ENCODE results near the gene ESPNL.
"Not testable (repeated sequence)": the region's sequence is repeated elsewhere in the genome, so short reads cannot be mapped to it uniquely, and the experiment has no call there.

Gene ESPNL

DNA sequence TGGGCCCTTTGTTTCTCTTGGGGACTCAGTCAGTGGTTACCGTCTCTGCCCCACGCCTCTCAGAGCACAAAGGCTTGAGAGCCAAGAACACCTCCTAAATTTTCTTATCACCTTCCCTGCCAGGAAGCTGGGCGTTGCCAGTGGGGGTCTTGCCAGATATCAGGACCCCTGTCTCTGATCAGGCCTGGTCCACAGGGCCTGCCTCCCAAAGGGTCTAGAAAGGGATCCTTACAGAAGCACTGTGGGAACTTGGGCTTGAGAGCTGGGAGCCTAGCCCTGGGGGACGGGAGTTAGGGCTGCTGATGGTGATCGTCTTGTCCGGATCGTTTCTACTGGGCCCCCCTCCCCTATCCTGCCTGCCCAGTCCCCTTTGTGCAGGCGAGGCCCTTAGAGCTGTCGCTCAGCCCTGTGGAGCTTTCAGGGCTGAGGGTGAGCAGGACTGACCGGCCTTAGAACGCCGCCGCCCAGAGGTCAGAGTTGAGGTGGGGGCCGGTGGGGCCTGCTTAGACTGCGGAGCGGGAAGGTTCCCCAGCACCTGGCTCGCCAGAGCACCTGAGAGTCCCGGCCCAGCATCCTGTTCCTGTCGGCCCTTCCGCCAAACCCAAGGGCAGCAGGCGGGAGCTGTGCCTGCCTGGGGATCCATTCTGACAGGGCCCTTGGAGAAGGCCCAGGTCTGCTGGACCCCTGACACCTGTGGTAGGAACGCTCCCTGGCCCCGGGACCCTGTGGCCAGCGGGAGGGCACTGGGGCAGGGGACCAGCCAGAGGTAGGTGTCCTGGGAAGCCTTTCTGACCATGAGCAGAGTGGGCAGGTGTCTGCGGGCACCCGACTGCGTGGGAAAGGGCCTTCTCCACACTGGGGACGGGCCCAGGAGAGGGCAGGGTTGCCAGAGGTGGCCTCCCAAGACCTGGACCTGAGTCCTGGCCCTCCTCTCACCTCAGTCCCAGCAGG lies 956 bp downstream of the ESPNL start:
- DNase-seq, result no peak

DNA sequence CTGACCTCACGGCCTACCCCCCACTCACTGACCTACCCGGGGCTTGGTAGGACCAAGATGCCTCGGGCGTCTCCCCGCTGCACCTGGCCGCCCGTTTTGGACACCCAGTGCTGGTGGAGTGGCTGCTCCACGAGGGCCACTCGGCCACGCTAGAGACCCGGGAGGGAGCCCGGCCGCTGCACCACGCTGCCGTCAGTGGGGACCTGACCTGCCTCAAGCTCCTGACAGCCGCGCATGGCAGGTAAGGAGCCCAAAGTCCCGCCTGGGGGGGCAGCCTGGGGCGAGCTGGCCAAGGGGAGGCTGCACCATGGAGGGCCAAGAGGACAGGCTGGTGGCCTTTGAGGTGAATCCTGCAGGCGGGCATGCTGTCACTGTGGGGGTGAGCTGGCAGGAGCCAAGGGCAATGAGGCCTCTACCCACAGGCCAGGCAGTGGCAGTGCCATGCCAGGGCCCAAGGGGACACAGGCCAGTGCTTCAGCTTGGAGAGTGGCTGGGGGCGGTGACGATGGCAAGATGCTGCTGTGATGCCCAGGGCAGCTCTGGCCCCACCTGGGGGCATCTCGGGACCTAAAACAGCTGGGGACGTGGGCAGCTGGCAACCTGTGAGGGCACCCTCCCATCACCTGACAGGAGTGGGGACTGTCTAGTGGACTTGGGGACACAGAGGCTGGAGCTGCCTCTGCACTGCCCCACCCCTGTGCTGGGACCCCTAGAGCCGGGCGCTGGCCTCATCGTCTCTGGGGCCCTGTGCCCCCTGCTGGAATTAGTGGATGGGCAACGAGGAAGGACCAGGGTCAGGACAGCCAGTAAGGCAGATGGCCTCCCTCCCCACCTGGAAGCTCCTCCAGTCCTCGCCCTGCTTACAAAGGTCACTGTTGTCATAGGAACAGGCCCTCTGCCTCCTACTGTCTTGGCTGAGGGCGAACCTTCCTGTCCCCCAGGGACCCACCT lies 2.0 kb downstream of the ESPNL start:
- DNase-seq, result no peak

DNA sequence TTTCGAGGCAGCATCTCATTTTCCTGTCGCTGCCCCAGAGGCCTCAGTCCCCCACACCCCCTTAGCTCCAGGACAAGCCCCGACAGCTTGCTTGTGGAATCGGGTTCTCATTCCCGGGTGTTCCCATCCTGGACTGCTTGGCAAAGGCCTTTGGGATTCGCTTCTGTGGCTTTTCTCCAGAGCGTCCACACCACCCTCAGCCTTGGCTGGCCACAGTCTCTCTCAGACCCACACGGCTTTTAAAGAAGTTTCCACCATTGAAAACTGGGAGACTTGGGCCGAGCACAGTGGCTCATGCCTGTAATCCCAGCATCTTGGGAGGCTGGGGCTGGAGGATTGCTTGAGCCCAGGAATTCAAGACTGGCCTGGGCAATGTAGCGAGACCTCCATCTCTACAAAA lies 2.7 kb downstream of the ESPNL start:
- DNase-seq, result no peak

DNA sequence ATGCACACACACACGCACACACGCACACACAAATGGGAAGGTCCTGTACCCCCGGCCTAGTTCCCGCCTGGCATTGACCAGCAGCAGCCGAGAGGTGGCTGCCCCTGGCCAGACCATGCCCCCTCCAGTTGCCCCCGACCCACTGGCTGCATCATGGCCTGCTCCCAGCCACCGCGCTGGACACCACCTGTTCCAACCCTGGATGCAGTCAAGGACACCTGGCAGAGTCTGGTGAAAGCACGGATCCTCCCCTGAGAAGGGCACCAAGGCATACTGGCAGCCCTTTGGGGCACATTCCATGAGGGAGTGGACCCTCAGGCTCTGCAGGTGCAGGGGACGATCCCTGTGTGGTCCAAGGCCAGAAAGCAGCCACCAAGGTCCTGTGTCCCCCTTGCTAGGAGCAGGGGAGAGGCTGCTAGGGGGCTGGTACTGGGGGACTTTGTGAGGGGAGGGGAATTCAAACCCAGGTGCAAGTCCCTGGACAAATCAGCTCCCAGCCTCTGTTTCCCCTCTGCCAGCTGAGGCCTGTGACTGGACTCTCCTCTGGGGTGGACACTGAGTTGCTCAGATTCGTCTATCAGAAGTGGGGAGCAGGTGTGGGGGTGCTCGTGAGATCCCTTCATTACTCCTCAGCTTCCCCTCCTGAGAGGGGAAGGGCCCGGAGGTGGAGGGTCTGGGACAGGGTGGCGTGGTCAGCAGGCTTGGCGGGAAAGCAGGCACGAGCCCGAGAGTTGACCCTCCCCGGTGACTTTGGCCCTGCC lies 3.5 kb downstream of the ESPNL start:
- no peak for DNase-seq

DNA sequence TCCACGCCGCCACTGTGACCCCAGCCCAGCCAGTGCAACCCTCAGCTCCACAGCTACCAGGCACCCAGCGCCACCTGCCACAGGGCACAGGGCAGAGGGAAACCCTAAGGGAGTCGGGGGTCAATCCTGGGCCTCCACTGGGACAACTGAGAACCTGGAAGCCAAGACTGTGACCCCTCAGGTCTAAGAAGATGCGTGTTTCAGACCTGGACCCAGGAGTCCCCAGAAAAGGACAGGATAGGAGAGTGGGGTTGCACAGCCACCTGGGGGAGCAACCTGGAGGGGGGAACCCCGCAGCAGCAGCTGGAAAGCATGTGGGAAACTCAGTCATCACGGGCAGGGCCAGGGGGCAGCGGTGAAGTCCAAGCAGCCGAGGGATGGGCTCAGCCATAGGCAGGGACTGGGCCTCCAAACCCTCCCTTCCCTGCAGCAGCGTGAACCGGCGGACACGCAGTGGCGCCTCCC lies 4.1 kb downstream of the ESPNL start:
- DNase-seq, result no peak

DNA sequence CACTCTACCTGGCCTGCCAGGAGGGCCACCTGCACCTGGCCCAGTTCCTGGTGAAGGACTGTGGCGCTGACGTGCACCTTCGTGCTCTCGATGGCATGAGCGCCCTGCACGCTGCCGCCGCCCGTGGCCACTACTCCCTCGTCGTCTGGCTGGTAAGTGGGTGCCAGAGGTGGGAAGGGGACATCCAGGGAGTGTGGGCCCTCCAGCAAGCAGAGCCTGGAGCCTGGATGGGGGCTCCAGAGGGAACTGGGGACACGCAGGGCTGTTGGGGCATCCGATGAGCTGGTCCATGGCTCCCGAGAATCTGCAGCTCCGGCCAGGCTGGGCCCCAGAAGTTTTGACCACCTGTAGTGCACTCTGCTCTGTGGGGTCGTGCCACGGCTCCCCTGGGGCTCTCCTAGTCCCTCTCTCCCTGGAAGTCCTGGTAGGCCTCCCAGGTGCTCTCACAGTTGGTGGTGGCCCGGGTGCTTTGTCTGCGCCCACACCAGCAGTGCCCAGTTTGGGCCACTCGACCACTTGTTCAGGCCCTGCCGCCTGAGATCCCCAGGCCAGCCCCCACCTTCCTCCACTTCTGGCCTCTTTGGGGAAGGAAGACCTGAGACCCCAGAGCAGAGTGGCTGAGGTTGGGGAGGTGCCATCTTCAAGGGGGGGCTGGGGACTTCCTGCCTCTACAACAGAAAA lies 4.7 kb downstream of the ESPNL start:
- DNase-seq, result no peak

DNA sequence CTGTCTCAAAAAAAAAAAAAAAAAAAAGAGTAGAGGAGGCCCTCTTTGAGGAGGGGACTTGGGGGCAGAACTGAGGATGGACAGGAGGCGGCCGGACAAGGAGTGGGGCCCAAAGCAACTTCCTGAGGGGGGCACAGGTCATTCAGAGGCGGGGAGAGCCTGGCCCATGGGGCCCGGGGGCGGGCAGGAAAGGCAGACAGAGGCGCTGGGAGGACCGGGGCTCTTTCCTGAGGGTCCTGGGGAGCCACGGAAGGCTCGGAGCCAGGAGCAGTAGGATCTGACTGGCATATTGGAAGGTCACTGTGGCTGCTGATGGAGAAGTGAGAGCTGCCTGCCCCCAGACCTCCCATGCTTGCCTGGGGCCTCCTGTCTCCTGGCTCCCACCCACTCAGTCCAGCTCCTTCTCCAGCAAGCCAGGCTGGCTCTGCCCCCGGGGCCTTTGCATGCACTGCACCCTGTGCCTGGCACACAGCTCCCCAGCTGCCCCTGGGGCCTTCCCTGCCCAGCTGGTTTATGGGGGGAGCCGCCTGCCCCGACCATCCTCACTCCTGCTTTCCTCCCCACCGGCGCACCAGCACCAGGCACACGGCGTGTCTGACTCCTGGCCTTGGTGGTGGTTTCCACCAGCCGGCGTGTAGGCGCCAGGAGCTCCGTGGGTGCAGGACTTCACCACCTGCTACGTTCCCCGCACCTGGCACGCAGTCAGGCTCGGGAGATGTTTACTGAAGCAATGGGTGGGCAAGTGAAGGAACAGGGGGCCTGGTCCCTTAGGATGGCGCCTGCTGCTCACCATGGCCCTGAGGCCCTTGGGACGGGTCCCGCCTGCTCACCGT lies 5.6 kb downstream of the ESPNL start:
- no peak for DNase-seq

DNA sequence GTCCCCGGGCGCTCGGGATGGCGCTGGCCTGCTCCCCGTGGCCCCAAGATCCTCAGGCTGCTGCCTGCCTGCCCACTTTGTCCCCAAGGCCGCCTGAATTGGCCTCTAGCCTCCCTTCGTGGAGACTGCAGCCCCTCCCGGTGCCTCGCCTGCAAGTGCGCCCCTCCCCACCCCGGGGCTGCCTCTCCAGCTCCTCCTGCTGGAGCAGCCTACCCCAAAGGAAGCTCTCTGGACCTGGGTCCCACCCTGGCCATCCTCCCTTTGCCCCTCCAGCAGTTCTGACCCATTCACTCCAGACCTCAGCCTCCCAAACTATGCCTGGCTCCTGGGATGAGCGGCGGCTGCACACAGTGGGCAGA lies 6.2 kb downstream of the ESPNL start:
- DNase-seq, result no peak

DNA sequence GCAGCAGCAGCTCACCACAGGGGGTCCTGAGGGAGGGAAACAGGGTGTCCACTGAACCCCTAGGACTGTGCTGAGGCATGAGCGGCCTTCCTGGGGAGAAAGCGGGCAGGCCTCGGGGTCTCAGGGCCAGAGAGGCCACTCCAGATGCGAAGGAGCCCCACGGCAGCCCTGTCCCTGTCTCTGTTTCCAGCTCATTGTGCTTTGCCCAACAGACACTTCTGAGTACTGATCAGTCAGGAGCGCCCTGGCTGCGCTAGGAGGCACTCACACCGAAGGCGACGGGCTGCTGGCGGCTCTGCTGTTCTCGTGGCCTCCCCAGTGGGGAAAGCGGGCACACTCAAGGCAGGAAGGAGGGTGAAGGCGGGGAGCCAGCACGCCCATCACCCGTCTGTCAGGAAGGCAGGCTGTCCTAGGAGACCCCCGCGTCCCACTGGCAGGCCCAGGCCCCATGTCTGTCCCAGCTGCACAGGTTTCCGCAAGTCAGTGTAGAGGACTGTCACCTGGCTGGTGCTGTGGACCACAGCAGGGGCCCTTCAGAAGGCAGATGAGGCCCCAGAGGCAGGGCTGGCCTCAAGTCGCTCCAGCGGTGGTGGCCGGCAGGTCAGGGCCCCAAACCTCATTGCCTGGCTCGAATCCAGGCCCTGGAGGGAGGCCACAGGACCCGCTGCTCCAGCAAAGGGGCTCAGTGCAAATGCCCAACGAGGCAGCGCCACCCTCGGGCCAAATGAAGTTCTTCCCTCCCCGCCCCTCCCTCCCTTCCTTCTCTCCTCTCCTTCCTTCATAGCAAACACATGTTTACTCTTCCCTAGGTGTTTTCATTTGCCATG lies 6.8 kb downstream of the ESPNL start:
- no peak for DNase-seq

DNA sequence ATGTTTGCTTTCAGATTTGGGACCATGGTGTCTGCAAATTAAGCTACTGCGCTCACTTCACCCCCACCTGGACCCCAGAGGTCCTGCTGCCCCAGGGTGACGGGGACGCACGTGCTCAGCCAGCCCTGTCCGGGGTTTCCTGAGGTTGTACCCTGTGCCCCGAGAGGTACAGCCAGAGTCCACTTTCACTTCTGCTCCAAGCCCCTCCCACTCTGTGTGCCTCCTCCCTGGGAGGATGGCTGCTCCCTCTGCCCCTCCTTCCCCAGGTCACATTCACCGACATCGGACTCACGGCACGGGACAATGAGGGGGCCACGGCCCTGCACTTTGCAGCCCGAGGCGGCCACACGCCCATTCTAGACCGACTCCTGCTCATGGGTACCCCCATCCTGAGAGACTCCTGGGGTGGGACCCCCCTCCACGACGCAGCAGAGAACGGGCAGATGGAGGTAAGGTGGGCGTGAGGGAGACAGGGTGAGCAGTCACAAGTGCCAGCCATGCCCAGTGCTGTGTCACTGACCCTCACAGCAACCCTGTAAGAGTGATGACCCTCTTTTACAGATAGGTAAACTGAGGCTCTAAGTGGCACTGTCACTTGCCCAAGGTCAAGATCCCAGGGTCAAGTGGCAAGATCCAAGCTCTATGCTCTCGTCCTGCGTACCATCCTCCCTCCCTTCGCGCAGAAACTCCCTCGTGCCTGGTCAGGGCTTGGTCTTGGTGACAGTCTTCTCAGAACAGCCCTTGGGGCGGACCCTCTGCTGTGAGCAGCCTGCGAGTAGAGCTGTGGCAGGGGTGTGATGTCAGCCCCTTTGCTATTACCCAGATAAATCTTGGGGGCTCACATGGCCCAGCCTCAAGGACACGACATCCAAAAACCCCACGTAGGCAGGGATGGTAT lies 7.6 kb downstream of the ESPNL start:
- DNase-seq, result no peak

DNA sequence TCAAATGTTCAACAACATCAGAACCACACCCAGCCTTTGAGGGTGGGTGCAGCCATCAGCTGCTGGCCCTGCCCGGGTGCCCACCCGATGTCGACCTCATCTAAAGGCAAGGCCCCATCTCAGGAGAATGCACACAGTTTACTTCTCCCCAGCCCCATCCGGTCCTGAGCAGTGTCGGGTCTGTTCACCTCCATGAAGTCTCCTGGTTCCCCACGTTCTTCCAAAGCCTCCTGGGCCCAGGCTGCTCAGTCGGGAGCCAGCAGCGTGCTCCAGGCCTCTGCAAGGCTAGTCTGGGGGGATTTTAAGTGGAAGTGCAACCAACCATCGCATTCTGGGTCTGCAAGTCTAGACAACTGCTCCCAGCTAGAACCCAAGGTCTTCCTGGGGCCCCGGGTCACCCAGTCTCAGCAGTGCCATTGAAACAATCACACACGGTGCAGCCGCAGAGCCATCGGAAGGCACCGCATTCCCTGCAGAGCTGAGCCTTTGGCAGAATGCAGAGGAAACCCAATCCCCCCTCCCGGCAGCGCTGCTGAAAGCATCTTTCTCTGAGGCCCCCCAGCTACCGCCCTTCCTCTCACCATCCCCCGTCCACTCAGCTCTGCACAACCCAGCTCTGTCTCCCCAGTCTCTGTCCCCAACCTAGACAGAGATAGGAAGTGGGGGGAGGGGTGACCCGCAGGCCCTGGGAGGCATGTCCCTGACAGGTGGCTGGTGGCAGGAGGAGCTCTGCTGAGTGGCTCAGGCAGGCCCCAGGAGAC lies 8.5 kb downstream of the ESPNL start:
- DNase-seq, result no peak

DNA sequence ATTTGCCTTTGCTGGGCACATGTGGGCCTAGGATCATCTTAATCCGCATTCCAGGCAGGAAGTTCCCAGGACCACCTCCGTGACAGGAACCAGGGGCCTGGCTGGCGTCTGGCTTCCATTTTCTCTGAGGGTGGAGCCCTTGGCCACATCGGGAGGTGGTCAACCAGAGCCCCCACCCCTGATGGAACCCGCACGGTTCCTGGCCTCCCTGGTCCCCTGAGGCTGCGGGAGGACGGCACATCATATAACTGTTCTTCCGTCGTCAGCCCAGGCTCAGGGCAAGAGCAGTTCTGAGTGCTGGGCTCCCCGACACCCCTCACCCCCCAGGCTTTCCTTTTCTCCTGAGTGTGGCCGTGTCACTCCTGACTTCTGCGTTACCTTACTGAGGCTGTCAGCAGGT lies 13.5 kb downstream of the ESPNL start:
- no peak for DNase-seq

DNA sequence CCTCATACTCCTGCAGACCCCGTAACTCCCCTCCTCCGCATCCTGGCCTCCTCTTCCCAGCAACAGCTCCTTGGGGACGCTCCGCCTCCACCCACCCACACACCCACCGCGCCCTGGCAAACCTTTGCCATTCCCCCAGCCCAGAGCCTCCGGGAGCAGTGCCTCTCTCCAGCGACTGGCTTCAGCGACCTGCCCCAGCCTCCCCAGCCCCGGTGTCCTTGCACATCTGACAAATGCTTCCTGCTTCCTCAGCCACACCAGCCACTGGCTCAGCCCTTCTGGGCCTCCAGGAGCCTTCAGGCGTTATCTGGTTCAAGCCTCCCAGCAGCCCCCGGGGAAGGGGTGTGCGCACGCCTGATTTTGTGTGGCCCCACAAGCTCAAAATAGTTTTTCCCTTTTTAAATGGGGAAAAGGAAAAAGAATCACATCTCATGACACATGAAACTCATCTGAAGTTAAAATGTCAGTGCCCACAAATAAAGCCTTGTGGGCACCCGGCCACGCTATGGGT lies 14.2 kb downstream of the ESPNL start:
- DNase-seq, result no peak

DNA sequence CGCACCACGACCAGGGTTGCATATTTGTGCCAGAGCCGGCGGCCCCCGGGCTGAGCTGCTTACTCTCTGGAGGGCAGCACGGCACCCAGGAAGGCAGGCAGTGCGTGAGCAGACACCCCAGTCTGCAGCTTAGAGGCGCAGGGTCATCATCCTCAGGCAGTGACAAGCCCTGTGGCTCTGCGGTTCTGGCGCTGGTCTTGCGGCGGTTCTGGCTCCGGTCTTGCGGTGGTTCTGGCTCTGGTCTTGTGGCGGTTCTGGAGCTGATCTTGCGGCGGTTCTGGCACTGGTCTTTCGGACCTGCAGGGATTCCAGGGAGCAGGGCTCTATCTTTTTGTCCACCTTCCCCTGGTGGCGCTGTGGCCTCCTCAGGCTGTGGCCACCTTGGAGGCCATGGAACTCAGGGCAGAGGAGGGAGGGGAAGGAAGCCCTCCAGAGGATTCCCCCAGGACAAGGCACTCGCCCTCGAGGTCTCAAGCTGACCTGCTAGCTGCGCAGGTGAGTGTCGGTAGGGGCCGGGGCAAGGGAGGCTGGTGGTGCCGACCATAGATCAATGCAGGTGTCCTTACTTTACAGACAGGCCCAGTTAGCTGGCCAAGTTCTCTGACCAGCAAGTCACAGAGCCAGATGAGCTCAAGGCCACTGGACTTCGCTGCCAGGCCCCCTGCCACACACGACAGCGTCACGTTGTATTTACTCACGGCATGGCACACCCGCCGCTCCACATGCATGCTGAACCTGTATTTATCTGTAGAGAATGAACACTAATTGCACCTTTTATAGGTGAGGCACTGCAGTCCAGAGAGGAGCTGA lies 14.9 kb downstream of the ESPNL start:
- DNase-seq, result no peak

DNA sequence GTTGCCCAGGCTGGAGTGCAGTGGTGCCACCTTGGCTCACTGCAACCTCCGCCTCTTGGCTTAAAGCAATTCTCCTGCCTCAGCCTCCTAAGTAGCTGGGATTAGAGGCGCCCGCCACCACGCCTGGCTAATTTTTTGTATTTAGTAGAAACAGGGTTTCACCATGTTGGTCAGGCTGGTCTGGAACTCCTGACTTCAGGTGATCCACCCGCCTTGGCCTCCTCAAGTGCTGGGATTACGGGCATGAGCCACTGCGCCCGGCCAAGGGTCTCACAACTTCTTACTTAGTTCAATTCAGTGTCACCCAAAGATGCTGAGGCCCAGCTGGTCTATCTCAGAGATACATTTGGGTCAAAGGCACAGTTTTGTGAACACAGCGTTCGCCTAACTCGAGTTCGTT lies 15.6 kb downstream of the ESPNL start:
- DNase-seq, result not testable (repeated sequence)

DNA sequence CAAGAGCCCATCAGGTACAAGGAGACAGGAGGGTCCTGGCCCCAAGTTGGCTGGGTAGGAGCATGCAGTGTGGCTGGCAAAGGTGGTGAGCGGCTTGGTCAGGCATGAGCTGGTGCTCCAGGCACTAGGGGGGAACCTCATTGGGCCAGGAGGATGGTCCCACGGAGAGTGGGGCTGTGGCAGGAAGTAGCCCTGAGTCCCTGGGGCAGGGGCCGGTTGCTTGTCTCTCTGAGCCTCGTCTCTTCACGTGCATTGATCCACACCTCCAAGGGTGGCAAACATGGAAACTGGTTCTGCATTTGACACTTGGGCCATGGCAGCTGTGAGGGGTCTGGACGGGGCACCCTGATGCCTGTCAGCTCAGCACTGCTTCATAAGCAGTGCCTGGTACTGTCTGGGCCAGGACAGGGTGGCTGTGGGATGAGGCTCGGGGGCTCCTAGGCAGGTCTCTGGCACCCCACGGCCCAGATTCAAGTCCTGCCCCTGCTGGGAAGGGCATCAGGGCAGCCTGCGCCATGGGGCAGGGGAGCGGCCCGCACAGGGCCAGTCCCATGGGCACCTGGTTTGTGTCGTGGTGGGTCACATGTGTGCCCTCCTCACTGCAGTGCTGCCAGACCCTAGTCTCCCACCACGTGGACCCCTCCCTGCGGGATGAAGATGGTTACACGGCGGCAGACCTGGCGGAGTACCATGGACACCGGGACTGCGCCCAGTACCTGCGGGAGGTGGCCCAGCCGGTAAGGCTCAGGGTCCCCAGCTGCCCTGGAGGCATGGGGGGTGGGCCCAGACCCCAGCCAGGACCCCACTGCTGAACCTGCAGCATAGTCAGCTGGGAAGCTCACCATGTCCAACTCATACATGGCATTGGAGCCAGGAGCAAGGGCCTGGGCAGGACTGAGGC lies 16.4 kb downstream of the ESPNL start:
- no peak for DNase-seq
